ENCODE results near the gene KIR2DL1.
"Not testable (repeated sequence)": the region's sequence is repeated elsewhere in the genome, so short reads cannot be mapped to it uniquely, and the experiment has no call there.

KIR2DL1 gene

DNA sequence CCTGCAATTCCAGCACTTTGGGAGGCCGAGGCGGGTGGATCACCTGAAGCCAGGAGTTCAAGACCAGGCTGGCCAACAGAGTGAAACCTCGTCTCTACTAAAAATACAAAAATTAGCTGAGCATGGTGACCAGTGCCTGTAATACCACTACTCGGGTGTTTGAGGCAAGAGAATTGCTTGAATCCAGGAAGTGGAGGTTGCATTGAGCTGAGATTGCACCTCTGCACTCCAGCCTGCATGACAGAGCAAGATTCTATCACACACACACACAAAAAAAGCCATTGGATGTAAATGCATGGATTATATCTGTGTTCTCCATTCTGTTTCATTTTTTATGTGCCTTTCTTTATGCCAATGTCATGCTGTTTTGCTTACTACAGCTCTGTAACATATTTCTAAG, 54.8 kb downstream of the KIR2DL1 start:
- DNase-seq, result not testable (repeated sequence)

DNA sequence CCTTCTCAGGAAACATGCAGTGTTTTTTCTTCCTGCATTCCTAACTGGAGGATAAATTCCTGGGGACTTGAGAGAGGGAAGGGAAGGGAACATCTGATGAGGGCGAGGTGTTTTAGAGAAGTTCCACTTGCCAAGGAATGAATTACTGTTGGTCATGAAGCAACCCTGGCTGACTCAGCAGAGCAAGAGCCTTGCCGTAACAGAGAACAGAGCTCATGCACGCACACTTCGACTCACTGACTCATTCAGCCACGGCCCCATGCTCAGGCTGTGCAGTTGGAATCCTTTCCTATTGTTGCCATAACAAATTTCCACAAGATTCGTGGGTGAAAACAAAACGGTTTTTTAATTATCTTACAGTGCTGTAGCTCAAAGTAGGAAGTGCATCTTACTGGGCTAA, 55.7 kb downstream of the KIR2DL1 start:
- DNase-seq, result not testable (repeated sequence)

DNA sequence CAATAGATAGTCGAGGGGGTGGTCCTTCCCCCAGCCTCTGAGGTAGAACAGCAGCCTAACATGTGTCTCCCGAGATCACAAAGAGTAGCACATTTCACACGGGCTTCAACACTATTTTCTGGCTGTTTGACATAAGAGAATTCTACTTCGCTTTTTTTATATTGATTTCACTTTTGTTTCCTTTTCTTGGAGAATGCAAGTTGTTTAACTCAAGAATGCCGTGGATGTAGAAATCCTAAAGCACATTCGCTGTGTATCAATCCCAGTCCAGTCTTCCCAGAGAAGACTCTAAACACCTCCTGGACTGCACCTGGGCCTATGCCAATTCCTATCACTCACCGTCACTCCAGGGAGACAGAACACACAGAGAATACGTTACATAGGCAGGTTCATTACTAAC, 58.5 kb downstream of the KIR2DL1 start:
- not testable (repeated sequence) for DNase-seq

DNA sequence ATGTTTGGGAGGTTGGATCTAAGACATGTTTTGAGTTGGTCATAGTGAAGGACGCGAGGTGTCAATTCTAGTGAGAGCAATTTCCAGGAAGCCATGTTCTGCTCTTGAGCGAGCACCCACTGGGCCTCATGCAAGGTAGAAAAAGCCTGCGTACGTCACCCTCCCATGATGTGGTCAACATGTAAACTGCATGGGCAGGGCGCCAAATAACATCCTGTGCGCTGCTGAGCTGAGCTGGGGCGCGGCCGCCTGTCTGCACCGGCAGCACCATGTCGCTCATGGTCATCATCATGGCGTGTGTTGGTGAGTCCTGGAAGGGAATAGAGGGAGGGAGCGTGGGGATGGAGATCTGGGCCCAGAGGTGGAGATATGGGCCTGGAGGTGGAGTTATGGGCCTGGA, 62.9 kb downstream of the KIR2DL1 start, which contains the start of gene KIR2DS4:
TSS of gene KIR2DS4 (plus strand) at position 181 of the 400 bp plus-strand sequence.
- DNase-seq, result not testable (repeated sequence)

All from NCI-H526 treated with DMSO at 0.1 percent for 48 hours (cell line).